Ovary (tissue), 3 donors: ENCODE measurements around the gene INAVA.

Experiments
- CTCF ChIP-seq, 3 donors: fragments of 450-650 bp in 2 of 3; fragments of 200-600 bp in 1 of 3; IDR thresholded peaks; one replicate each; pipeline versions ENCODE4 v1.5.1 to v1.8.0; 2016 to 2022; ENCODE audit warnings: antibody characterized with exemption in 3 of 3, mild to moderate bottlenecking in 1 of 3
- POLR2A ChIP-seq: fragments of 450-650 bp; IDR thresholded peaks from one replicate; pipeline ENCODE4 v1.6.1; 2017; ENCODE audit warnings: antibody characterized with exemption, mild to moderate bottlenecking, moderate library complexity
- donor health status: DM: no; HTN: no; CAD: no.

- TF ChIP-seq CTCF (IDR thresholded peaks at IDR 0.05) (no peak), POLR2A (no peak)
These were observed 5.1 kb upstream of the INAVA start for GRCh38 chr1:200889571-200889970.
